IMR-90 (cell line): ENCODE data around the gene PLCD1.

Experiments
- CTCF ChIP-seq: conservative IDR thresholded peaks from 2 replicates; pipeline ENCODE4 v1.5.1; 2012; ENCODE audit warnings: mild to moderate bottlenecking, low read depth, low read length, improper control_type of control experiment
- ELK1 ChIP-seq: fragments of 150-350 bp; IDR thresholded peaks from 2 replicates; pipeline ENCODE4 v1.6.1; 2016; ENCODE audit warnings: low read depth, mild to moderate bottlenecking, low read length, moderate library complexity, borderline replicate concordance
- MXI1 ChIP-seq: IDR thresholded peaks from 2 replicates; pipeline ENCODE4 v1.6.1; 2012; ENCODE audit warnings: low read depth, mild to moderate bottlenecking, low read length, moderate library complexity, borderline replicate concordance
- POLR2A ChIP-seq: IDR thresholded peaks from 2 replicates; pipeline ENCODE4 v1.6.1; 2012; ENCODE audit warnings: mild to moderate bottlenecking, low read depth, low read length
- SMC3 ChIP-seq: fragments of 150-350 bp; IDR thresholded peaks from 2 replicates; pipeline ENCODE4 v1.6.1; 2016; ENCODE audit warnings: low read depth, mild to moderate bottlenecking, antibody characterized with exemption, low read length, moderate library complexity
- TF ChIP-seq, protein P1 (sequence below): fragments of 150-350 bp; IDR thresholded peaks from 2 replicates; pipeline ENCODE4 v1.6.1; 2017; ENCODE audit warnings: mild to moderate bottlenecking, antibody characterized with exemption, low read length, low read depth

DNA sequence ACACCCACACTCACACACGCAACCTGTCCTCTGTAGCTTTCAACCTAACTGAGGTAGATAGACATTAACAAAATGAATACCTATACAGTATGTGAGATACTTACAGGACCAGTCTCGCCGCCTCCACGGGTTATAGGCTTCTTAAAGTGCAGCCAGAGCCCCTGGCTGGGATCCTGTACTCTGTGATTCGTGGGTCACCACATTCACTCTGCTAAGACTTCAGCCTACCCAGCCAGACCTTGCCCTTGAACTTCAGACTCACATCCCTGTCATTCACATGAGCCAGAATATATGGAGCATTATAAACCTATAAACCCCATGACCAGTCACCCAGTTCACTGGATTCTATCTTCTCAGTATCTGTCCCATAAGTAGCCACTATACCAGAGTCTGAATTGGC lies 11.0 kb upstream of the PLCD1 start:
- TF ChIP-seq CTCF (no peak), POLR2A (no peak), SMC3 (no peak), ELK1 (no peak), MXI1 (no peak)
- TF ChIP-seq, protein P1, sequence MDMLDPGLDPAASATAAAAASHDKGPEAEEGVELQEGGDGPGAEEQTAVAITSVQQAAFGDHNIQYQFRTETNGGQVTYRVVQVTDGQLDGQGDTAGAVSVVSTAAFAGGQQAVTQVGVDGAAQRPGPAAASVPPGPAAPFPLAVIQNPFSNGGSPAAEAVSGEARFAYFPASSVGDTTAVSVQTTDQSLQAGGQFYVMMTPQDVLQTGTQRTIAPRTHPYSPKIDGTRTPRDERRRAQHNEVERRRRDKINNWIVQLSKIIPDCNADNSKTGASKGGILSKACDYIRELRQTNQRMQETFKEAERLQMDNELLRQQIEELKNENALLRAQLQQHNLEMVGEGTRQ: no peak
